NT2/D1 (cell line): ENCODE results near the gene HAGHL.

Source experiments
- DNase-seq: peaks from one replicate; pipeline ENCODE4 v3.0.0-alpha.2; 2011; ENCODE audit warnings: low read depth, low spot score
- H3K27me3 ChIP-seq: 2 replicates; pipeline ENCODE4 v1.6.0; 2011; ENCODE audit warnings: mild to moderate bottlenecking; ENCODE audit not compliant: insufficient read length, insufficient read depth
- H3K36me3 ChIP-seq: 2 replicates; pipeline ENCODE4 v1.6.1; 2011; ENCODE audit warnings: mild to moderate bottlenecking, low read length, mixed read lengths; ENCODE audit not compliant: insufficient read depth, insufficient read length
- H3K4me1 ChIP-seq: 2 replicates; pipeline ENCODE4 v1.5.1; 2011; ENCODE audit not compliant: insufficient read depth, insufficient read length
- H3K4me3 ChIP-seq: 2 replicates; pipeline ENCODE4 v1.5.1; 2011; ENCODE audit warnings: low read depth; ENCODE audit not compliant: insufficient read length
- H3K9ac ChIP-seq: 2 replicates; pipeline ENCODE4 v1.6.0; 2011; ENCODE audit warnings: low read depth; ENCODE audit not compliant: insufficient read length
- H3K9me3 ChIP-seq: 2 replicates; pipeline ENCODE4 v1.5.1; 2011; ENCODE audit warnings: mild to moderate bottlenecking, low read length; ENCODE audit not compliant: insufficient read depth
- SUZ12 ChIP-seq: IDR thresholded peaks from 2 replicates; pipeline ENCODE4 v1.6.1; 2011; ENCODE audit not compliant: insufficient read length, insufficient read depth; ENCODE audit errors: extremely low read depth
- YY1 ChIP-seq: IDR thresholded peaks from 2 replicates; pipeline ENCODE4 v1.6.1; 2011; ENCODE audit not compliant: insufficient read length, insufficient read depth
- ZNF274 ChIP-seq: IDR thresholded peaks from 2 replicates; pipeline ENCODE4 v1.6.1; 2011; ENCODE audit warnings: mild to moderate bottlenecking, low read depth, low read length

HAGHL gene

GRCh38 chr16:764848-765487, 38.1 kb downstream of the HAGHL start:
- Histone ChIP-seq H3K9me3 (no peaks in the 10 kb centered on the region), H3K4me1 (peaks cover 33% of the 10 kb centered on the region), H3K9ac (peak overlapping the region; percentile 21), H3K36me3 (no peaks in the 10 kb centered on the region), H3K27me3 (no peaks in the 10 kb centered on the region), H3K4me3 (no peak overlapping the region)
- no peak for TF ChIP-seq YY1
- no peak for TF ChIP-seq ZNF274
- TF ChIP-seq SUZ12, result no peak
- no peak for DNase-seq

DNA sequence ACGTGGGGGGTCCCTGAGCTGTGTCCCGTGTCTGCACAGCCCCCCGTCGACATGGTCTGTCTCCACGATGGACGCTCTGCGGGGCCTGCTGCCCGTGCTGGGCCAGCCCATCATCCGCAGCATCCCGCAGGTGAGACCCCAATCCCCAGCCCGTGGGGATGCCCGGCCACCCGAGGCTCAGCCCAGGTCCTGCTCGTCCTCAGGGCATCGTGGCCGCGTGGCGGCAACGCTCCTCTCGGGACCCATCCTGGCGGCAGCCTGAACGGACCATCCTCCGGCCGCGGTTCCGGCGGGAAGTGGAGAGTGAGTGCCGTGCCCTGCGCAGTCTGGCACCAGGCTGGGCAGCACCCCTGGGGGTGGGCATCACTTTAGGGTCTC, 38.6 kb downstream of the HAGHL start:
- peaks cover 29% of the 10 kb centered on the region for H3K4me1 ChIP-seq
- no peaks in the 10 kb centered on the region for H3K36me3 ChIP-seq
- TF ChIP-seq SUZ12 (no peak), ZNF274 (no peak), YY1 (no peak)

DNA sequence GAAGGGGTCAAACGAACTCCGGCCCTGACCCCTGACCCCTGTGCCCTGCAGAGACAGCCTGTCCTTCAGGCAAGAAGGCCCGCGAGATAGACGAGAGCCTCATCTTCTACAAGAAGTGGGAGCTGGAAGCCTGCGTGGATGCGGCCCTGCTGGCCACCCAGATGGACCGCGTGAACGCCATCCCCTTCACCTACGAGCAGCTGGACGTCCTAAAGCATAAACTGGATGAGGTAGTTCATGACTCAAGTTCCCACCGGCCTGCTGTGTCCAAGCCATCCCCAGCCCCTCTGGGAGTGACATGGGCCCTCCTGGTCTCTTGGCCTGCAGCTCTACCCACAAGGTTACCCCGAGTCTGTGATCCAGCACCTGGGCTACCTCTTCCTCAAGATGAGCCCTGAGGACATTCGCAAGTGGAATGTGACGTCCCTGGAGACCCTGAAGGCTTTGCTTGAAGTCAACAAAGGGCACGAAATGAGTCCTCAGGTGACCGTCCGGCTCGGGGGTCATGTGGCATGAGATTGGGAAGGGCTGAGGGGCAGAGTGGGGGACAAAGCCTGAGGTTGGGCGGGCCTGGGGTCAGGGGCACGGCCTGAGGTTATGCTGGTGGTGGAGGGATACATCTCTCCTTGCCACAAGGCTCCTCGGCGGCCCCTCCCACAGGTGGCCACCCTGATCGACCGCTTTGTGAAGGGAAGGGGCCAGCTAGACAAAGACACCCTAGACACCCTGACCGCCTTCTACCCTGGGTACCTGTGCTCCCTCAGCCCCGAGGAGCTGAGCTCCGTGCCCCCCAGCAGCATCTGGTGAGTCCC, 39.3 kb downstream of the HAGHL start:
- peaks cover 24% of the 10 kb centered on the region for H3K4me1 ChIP-seq
- TF ChIP-seq SUZ12 (no peak), YY1 (no peak), ZNF274 (no peak)
- no peaks in the 10 kb centered on the region for H3K36me3 ChIP-seq

More for the DNA sequence above, 38.6 kb downstream of the HAGHL start:
- Histone ChIP-seq H3K9ac (no peak overlapping the region), H3K4me3 (no peak overlapping the region), H3K9me3 (no peaks in the 10 kb centered on the region), H3K27me3 (no peaks in the 10 kb centered on the region)
- DNase-seq, result no peak

GRCh38 chr16:766820-767640, 40.1 kb downstream of the HAGHL start:
- Histone ChIP-seq H3K4me1 (peaks cover 23% of the 10 kb centered on the region), H3K27me3 (no peaks in the 10 kb centered on the region), H3K9me3 (no peaks in the 10 kb centered on the region), H3K36me3 (no peaks in the 10 kb centered on the region), H3K4me3 (no peak overlapping the region), H3K9ac (no peak overlapping the region)
- TF ChIP-seq SUZ12 (no peak), YY1 (no peak), ZNF274 (no peak)
- DNase-seq, result no peak

More for the DNA sequence above, 39.3 kb downstream of the HAGHL start:
- DNase-seq, result no peak
- no peak overlapping the region for H3K9ac ChIP-seq
- H3K9me3 ChIP-seq, result no peaks in the 10 kb centered on the region
- no peak overlapping the region for H3K4me3 ChIP-seq
- no peaks in the 10 kb centered on the region for H3K27me3 ChIP-seq

DNA sequence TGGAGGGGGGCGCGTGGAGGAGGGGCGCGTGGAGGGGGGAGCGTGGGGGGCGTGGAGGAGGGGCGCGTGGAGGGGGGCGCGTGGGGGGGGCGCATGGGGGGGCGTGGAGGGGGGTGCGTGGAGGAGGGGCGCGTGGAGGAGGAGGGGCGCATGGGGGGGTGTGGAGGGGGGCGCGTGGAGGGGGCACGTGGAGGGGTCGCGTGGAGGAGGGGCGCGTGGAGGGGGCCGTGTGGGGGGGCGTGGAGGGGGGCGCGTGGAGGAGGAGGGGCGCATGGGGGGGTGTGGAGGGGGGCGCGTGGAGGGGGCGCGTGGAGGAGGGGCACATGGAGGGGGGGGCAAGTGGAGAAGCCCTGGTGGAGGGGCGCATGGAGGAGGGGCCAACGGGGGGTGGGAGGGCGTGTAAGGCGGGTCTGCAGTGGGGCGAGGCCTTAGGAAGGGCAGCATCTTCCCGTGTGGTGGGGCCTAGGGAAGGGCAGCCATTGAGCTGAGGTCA, 40.9 kb downstream of the HAGHL start:
- DNase-seq, result no peak
- Histone ChIP-seq H3K27me3 (no peaks in the 10 kb centered on the region), H3K9me3 (no peaks in the 10 kb centered on the region), H3K9ac (no peak overlapping the region), H3K36me3 (no peaks in the 10 kb centered on the region), H3K4me1 (peaks cover 19% of the 10 kb centered on the region), H3K4me3 (no peak overlapping the region)
- TF ChIP-seq SUZ12 (no peak), YY1 (no peak), ZNF274 (no peak)

DNA sequence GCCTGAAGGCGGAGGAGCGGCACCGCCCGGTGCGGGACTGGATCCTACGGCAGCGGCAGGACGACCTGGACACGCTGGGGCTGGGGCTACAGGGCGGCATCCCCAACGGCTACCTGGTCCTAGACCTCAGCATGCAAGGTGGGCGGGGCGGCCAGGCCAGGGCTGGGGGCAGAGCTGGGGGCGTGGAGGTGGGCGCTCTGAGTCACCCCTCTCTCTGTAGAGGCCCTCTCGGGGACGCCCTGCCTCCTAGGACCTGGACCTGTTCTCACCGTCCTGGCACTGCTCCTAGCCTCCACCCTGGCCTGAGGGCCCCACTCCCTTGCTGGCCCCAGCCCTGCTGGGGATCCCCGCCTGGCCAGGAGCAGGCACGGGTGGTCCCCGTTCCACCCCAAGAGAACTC, 41.5 kb downstream of the HAGHL start:
- no peaks in the 10 kb centered on the region for H3K36me3 ChIP-seq

More for the DNA sequence above, 41.5 kb downstream of the HAGHL start:
- peaks cover 21% of the 10 kb centered on the region for H3K4me1 ChIP-seq
- H3K4me3 ChIP-seq, result no peak overlapping the region
- no peaks in the 10 kb centered on the region for H3K9me3 ChIP-seq
- H3K9ac ChIP-seq, result no peak overlapping the region
- no peak for DNase-seq
- TF ChIP-seq SUZ12, result no peak
- TF ChIP-seq YY1, result no peak
- H3K27me3 ChIP-seq, result no peaks in the 10 kb centered on the region
